Myocyte (in vitro differentiated cells): ENCODE results near the gene ZNF283. TPM values are rescaled to one million over a fixed set of nuclear protein-coding genes. Genes with fewer than 3 reads are reported as not detected.
"Not testable (repeated sequence)": the region's sequence is repeated elsewhere in the genome, so short reads cannot be mapped to it uniquely, and the experiment has no call there.

Source experiments
- DNase-seq: peaks from one replicate; pipeline ENCODE4 v3.0.0-alpha.2; 2012; ENCODE audit warnings: low read depth
- total RNA-seq: library from RNA; depleted of rRNA; stranded (reverse); fragments of >200 nt; gene quantifications from 2 replicates; pipeline ENCODE4 v1.2.3, GENCODE V29; 2014

Gene ZNF283
- total RNA-seq, 1 donor from 2014 or later = 14.4 TPM

GRCh38 chr19:43847246-43847645, 20.1 kb downstream of the ZNF283 start:
- no peak for DNase-seq

GRCh38 chr19:43847884-43848283, 20.8 kb downstream of the ZNF283 start:
- DNase-seq = no peak

- DNase-seq = no peak
Observed at GRCh38 chr19:43848821-43849220, 21.7 kb downstream of the ZNF283 start.

GRCh38 chr19:43858174-43858573, 31.1 kb downstream of the ZNF283 start:
- no peak for DNase-seq

- DNase-seq = not testable (repeated sequence)
Observed at GRCh38 chr19:43866923-43867322, 39.8 kb downstream of the ZNF283 start.

- peak; percentile 20 for DNase-seq
Observed at GRCh38 chr19:43872547-43873336, 45.6 kb downstream of the ZNF283 start.

- no peak for DNase-seq
Observed at GRCh38 chr19:43880483-43880882, 53.4 kb downstream of the ZNF283 start.

GRCh38 chr19:43883864-43884263, 56.7 kb downstream of the ZNF283 start, which contains the start of gene ZNF404:
Gene ZNF404 (minus strand): TSS chr19:43883964.
- DNase-seq = no peak

- no peak for DNase-seq
Observed at GRCh38 chr19:43895727-43896308, 68.7 kb downstream of the ZNF283 start.

Other genes with a start within 250 kb of the ZNF283 start
- gene IRGQ, start 231.2 kb upstream of the ZNF283 start, total RNA-seq = 41.3 and 48.1 TPM in 2 replicates
- gene ZNF576, start 230.7 kb upstream of the ZNF283 start, total RNA-seq = 10.1 and 12.2 TPM in 2 replicates
- 0.10 TPM in 1 of 2 replicates, not detected in the other for gene SRRM5, start 215.2 kb upstream of the ZNF283 start, total RNA-seq
- 52.6 and 65.2 TPM in 2 replicates for gene ZNF428, start 207.7 kb upstream of the ZNF283 start, total RNA-seq
- gene CADM4, start 187.5 kb upstream of the ZNF283 start, total RNA-seq = 1.4 and 1.6 TPM in 2 replicates
- gene PLAUR, start 157.2 kb upstream of the ZNF283 start, total RNA-seq = 6.3 and 6.9 TPM in 2 replicates
- gene IRGC, start 111.2 kb upstream of the ZNF283 start, total RNA-seq = not detected in 2 replicates
- 16.0 and 19.3 TPM in 2 replicates for gene SMG9, start 72.4 kb upstream of the ZNF283 start, total RNA-seq
- gene KCNN4, start 46.3 kb upstream of the ZNF283 start, total RNA-seq = 0.27 and 1.6 TPM in 2 replicates
- gene LYPD5, start 24.9 kb upstream of the ZNF283 start, total RNA-seq = 0.11 TPM in 1 of 2 replicates, not detected in the other
- 0.47 and 2.0 TPM in 2 replicates for gene ZNF404, start 56.6 kb downstream of the ZNF283 start, total RNA-seq
- gene ZNF45, start 108.0 kb downstream of the ZNF283 start, total RNA-seq = 13.0 and 13.2 TPM in 2 replicates
- 3.8 and 5.5 TPM in 2 replicates for gene ZNF221, start 123.9 kb downstream of the ZNF283 start, total RNA-seq
- gene ZNF155, start 156.9 kb downstream of the ZNF283 start, total RNA-seq = 7.3 and 11.8 TPM in 2 replicates
- 3.0 and 3.6 TPM in 2 replicates for gene ZNF230, start 175.6 kb downstream of the ZNF283 start, total RNA-seq
- 3.0 and 5.6 TPM in 2 replicates for gene ZNF222, start 198.1 kb downstream of the ZNF283 start, total RNA-seq
- 3.9 and 5.8 TPM in 2 replicates for gene ZNF223, start 224.7 kb downstream of the ZNF283 start, total RNA-seq
- gene ZNF284, start 244.8 kb downstream of the ZNF283 start, total RNA-seq = 3.0 and 3.6 TPM in 2 replicates